Panc1 (cell line): Measurements from ENCODE around the gene RNU6-7. TPM values are rescaled to one million over a fixed set of nuclear protein-coding genes. Genes with fewer than 3 reads are reported as not detected.

Experiments
- ATAC-seq: fragments of 200-7000 bp; cut with Tn5 transposase; 2 replicates; pipeline ENCODE4 v1.9.1; 2020; ENCODE audit warnings: mild to moderate bottlenecking, moderate library complexity
- BruUV-seq: library from RNA; stranded (reverse); fragments of 400-500 nt; replicated peaks from 2 replicates; lab custom pipeline; 2021; lab: Mats Ljungman, UMichigan
- CTCF ChIA-PET: fragments of 300-600 bp; sonication (Branson Sonifier 250); formaldehyde crosslinking; loops from one replicate; lab custom pipeline; 2022; ENCODE audit warnings: antibody characterized with exemption; lab: Charles Lee
- POLR2A ChIA-PET: fragments of 300-600 bp; sonication (Branson Sonifier 250); formaldehyde crosslinking; loops from one replicate; lab custom pipeline; 2022; ENCODE audit warnings: antibody characterized with exemption; lab: Charles Lee
- DNase-seq: peaks from one replicate; pipeline ENCODE4 v3.0.0-alpha.2; 2010; ENCODE audit warnings: low read depth, low spot score
- H3K27ac ChIP-seq: 2 replicates; pipeline ENCODE4 v1.5.1; 2011; ENCODE audit warnings: mild to moderate bottlenecking, low read length, inconsistent platforms
- H3K27me3 ChIP-seq: fragments of 200-500 bp; sonication (Bioruptor generic); 2 replicates; pipeline ENCODE4 v1.6.0; 2014; ENCODE audit warnings: low read length, inconsistent platforms; ENCODE audit not compliant: control insufficient read depth, insufficient read depth
- H3K36me3 ChIP-seq: fragments of 200-500 bp; sonication (Bioruptor generic); 2 replicates; pipeline ENCODE4 v1.5.1; 2014; ENCODE audit warnings: inconsistent platforms, mild to moderate bottlenecking, low read length, moderate library complexity; ENCODE audit not compliant: control insufficient read depth, insufficient read depth
- H3K4me1 ChIP-seq: 2 replicates; pipeline ENCODE4 v1.5.1; 2011; ENCODE audit warnings: inconsistent platforms, mild to moderate bottlenecking, low read length, moderate library complexity; ENCODE audit not compliant: control insufficient read depth, insufficient read depth
- H3K4me3 ChIP-seq, 2 experiments: 2 replicates each; pipeline ENCODE4 v1.5.1; 2011 to 2012; ENCODE audit warnings: low read depth in 2 of 2, low read length in 2 of 2, mild to moderate bottlenecking in 2 of 2, inconsistent platforms in 1 of 2, moderate library complexity in 1 of 2
- H3K9me3 ChIP-seq: fragments of 200-500 bp; sonication (Bioruptor generic); 2 replicates; pipeline ENCODE4 v1.5.1; 2014; ENCODE audit warnings: low read depth, mild to moderate bottlenecking, inconsistent platforms, low read length, moderate library complexity; ENCODE audit not compliant: control insufficient read depth, insufficient read depth
- CTCF ChIP-seq: fragments of 450-650 bp; IDR thresholded peaks from 2 replicates; pipeline ENCODE4 v1.5.1; 2017; ENCODE audit warnings: mild to moderate bottlenecking
- POLR2AphosphoS5 ChIP-seq: IDR thresholded peaks from 2 replicates; pipeline ENCODE4 v1.6.1; 2012; ENCODE audit warnings: mild to moderate bottlenecking, low read depth, low read length, moderate library complexity
- REST ChIP-seq, 2 experiments: IDR thresholded peaks; 2 replicates each; pipeline ENCODE4 v1.6.1; 2011 to 2012; ENCODE audit warnings: low read depth in 2 of 2, control low read depth in 1 of 2, low read length in 1 of 2, mild to moderate bottlenecking in 1 of 2, moderate library complexity in 1 of 2; ENCODE audit not compliant: insufficient read depth in 1 of 2
- SIN3A ChIP-seq: IDR thresholded peaks from 2 replicates; pipeline ENCODE4 v1.6.1; 2012; ENCODE audit warnings: low read depth, mild to moderate bottlenecking, low read length, moderate library complexity, borderline replicate concordance; ENCODE audit not compliant: insufficient read depth
- TCF7L2 ChIP-seq: IDR thresholded peaks from 2 replicates; pipeline ENCODE4 v1.6.1; 2011; ENCODE audit warnings: mild to moderate bottlenecking, low read depth, low read length, inconsistent platforms
- in situ Hi-C: cut with HindIII; loops from 2 replicates; pipeline ENCODE4 v1.10.0; 2016; ENCODE audit warnings: low sequenced_read_pairs, low pct_unique_long_range_greater_than_20kb
- intact Hi-C: fragments of 100-400 bp; cut with micrococcal nuclease; formaldehyde crosslinking; loops from one replicate; pipeline ENCODE4 v1.10.0; 2022; ENCODE audit not compliant: unreplicated experiment
- total RNA-seq: library from RNA; stranded (reverse); gene quantifications from one replicate; pipeline ENCODE4 v1.2.1, GENCODE V29; 2021; ENCODE audit not compliant: unreplicated experiment

RNU6-7 gene
- total RNA-seq, 1 experiment from 2014 or later = not detected

DNA sequence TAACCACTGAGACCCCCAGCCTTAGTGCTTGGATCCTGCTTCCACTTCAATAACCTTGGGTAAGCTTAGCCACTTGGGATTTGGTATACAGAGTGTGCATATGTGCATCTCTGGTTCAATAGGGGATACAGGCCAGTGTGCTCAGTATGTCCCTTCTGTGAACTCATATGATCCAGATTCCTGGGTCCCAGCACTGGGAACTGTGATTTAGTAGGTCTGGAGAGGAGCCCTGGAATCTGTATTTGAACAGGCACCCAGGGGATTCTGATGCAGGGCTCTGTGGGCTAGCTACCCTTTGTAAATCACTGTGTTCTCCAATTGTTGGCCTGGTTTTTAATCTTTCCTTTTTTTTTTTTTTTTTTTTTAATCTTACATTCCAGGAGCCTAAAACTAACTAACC, 11.0 kb downstream of the RNU6-7 start:
- CTCF ChIA-PET = no interaction called here
- Histone ChIP-seq H3K9me3 (no peaks in the 10 kb centered on the region), H3K36me3 (no peaks in the 10 kb centered on the region), H3K27me3 (no peaks in the 10 kb centered on the region), H3K27ac (no peak overlapping the region), H3K4me1 (no peaks in the 10 kb centered on the region), H3K4me3 (no peak overlapping the region)
- BruUV-seq = no TSS peak
- no peak for ATAC-seq
- intact Hi-C loops = no loop called here
- in situ Hi-C loops = no loop called here
- DNase-seq = no peak
- POLR2A ChIA-PET = no interaction called here
- TF ChIP-seq POLR2AphosphoS5 = no peak
- TF ChIP-seq SIN3A = no peak
- no peak for TF ChIP-seq REST (IDR thresholded peaks at IDR 0.05; ENCODE audit: insufficient read depth in 1 of 2, low read depth in 2 of 2, low read length in 1 of 2)
- TF ChIP-seq CTCF = no peak
- no peak for TF ChIP-seq TCF7L2

- Histone ChIP-seq H3K4me3 (no peak overlapping the region), H3K27me3 (no peaks in the 10 kb centered on the region), H3K9me3 (no peaks in the 10 kb centered on the region), H3K27ac (no peak overlapping the region), H3K36me3 (no peaks in the 10 kb centered on the region), H3K4me1 (no peaks in the 10 kb centered on the region)
- in situ Hi-C loops = no loop called here
- no peak for DNase-seq
- no peak for TF ChIP-seq TCF7L2
- TF ChIP-seq CTCF = no peak
- no peak for TF ChIP-seq SIN3A
- no peak for TF ChIP-seq REST (IDR thresholded peaks at IDR 0.05; ENCODE audit: insufficient read depth in 1 of 2, low read depth in 2 of 2, low read length in 1 of 2)
- TF ChIP-seq POLR2AphosphoS5 = no peak
- intact Hi-C loops = no loop called here
- POLR2A ChIA-PET = no interaction called here
- no TSS peak for BruUV-seq
- CTCF ChIA-PET = no interaction called here
- no peak for ATAC-seq
Observed at GRCh38 chr14:32217301-32217700, 15.5 kb downstream of the RNU6-7 start.
